Activated B cell treated with CpG ODN at 0.5 μM for 24 hours (primary cell): Measurements from ENCODE around the gene PSMB3. TPM values are rescaled to one million over a fixed set of nuclear protein-coding genes. Genes with fewer than 3 reads are reported as not detected.
A peak's percentile ranks its signal among the peaks of the same experiment; 100 is the strongest.

ENCODE experiments used
- ATAC-seq: fragments of 200-7000 bp; cut with Tn5 transposase; one replicate; pipeline ENCODE4 v1.10.0; 2021; ENCODE audit warnings: low read depth, mild to moderate bottlenecking, moderate library complexity
- CTCF ChIA-PET: fragments of 350-600 bp; sonication (Branson Sonifier 250); formaldehyde crosslinking; loops from one replicate; lab custom pipeline; 2021; ENCODE audit warnings: antibody characterized with exemption; lab: Charles Lee
- POLR2A ChIA-PET: fragments of 350-600 bp; sonication (Branson Sonifier 250); formaldehyde crosslinking; loops from one replicate; lab custom pipeline; 2021; ENCODE audit warnings: antibody characterized with exemption; lab: Charles Lee
- DNase-seq: peaks from one replicate; pipeline ENCODE4 v3.0.0; 2022
- H3K27ac Mint-ChIP-seq: one replicate; pipeline ENCODE4 v1.8.0; 2020; ENCODE audit warnings: mixed read lengths
- H3K27me3 Mint-ChIP-seq: one replicate; pipeline ENCODE4 v1.8.0; 2021; ENCODE audit warnings: mixed read lengths
- H3K36me3 Mint-ChIP-seq: one replicate; pipeline ENCODE4 v1.8.0; 2021; ENCODE audit warnings: low read depth, mixed read lengths
- H3K4me1 Mint-ChIP-seq: one replicate; pipeline ENCODE4 v1.8.0; 2021; ENCODE audit warnings: mixed read lengths
- H3K4me3 Mint-ChIP-seq: one replicate; pipeline ENCODE4 v1.8.0; 2020; ENCODE audit warnings: mild to moderate bottlenecking, mixed read lengths
- H3K9me3 Mint-ChIP-seq: one replicate; pipeline ENCODE4 v1.8.0; 2020; ENCODE audit warnings: mixed read lengths
- intact Hi-C: fragments of 100-400 bp; cut with micrococcal nuclease; formaldehyde crosslinking; loops from one replicate; pipeline ENCODE4 v1.15.1; 2024
- total RNA-seq: library from RNA; stranded (reverse); gene quantifications from 2 replicates; pipeline ENCODE4 v1.2.3, GENCODE V29; 2022
- TF ChIP-seq, protein P1 (sequence below): fragments of 200-600 bp; IDR thresholded peaks from one replicate; pipeline ENCODE4 v1.8.0; 2022; ENCODE audit warnings: antibody characterized with exemption, mild to moderate bottlenecking

PSMB3 gene
- total RNA-seq, 1 donor from 2014 or later: 234 TPM

DNA sequence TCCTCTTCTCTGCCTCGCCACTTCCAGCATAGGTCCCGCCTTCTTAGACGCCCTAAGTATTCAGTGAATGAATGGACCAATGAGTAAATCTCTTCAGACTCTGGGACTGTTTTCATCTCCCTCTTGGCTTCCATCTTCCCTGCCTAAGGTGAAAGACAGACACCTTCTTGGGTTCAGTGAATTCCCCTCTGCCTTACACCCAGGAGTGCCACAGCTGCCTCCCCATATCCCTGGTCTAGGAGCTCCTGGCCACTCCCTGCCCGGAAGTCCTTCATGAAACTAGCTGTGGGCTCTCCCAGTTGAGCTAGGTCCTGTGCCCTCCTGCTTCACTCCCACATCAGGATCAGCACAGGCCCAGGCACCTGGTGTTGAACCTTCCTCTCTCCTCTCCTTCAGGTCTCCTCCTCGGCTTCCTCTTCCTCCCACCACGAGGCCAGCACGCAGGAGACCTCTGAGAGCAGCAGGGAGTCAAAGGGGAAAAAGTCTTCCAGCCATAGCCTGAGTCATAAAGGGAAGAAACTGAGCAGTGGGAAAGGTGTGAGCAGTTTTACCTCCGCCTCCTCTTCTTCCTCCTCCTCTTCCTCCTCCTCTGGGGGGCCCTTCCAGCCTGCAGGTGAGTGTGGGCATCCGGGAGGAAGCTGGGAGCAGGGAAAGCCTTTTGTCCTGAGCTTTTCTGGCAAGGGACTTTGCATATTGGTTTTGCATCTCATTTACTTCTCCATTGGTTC lies 37.2 kb upstream of the PSMB3 start:
- ChIA-PET POLR2A (interaction anchor here (0.8 to 1.8 kb wide), 3 partner anchors 9 to 29 kb away, joined by 3 to 4 read pairs (median 3); no protein-coding TSS in a partner anchor), CTCF (interaction anchor here (2.1 kb wide), 1 partner anchor 39 kb away, joined by 6 read pairs; no protein-coding TSS in a partner anchor)
- intact Hi-C loops: no loop called here
- Mint-ChIP-seq H3K9me3 (no peaks in the 10 kb centered on the region), H3K4me1 (peaks cover 10% of the 10 kb centered on the region), H3K27ac (peak overlapping the region; percentile 52), H3K36me3 (peaks cover 85% of the 10 kb centered on the region), H3K4me3 (no peak overlapping the region), H3K27me3 (no peaks in the 10 kb centered on the region)
- TF ChIP-seq, protein P1, sequence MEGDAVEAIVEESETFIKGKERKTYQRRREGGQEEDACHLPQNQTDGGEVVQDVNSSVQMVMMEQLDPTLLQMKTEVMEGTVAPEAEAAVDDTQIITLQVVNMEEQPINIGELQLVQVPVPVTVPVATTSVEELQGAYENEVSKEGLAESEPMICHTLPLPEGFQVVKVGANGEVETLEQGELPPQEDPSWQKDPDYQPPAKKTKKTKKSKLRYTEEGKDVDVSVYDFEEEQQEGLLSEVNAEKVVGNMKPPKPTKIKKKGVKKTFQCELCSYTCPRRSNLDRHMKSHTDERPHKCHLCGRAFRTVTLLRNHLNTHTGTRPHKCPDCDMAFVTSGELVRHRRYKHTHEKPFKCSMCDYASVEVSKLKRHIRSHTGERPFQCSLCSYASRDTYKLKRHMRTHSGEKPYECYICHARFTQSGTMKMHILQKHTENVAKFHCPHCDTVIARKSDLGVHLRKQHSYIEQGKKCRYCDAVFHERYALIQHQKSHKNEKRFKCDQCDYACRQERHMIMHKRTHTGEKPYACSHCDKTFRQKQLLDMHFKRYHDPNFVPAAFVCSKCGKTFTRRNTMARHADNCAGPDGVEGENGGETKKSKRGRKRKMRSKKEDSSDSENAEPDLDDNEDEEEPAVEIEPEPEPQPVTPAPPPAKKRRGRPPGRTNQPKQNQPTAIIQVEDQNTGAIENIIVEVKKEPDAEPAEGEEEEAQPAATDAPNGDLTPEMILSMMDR: no peak
- DNase-seq (no peak), ATAC-seq (no peak)

DNA sequence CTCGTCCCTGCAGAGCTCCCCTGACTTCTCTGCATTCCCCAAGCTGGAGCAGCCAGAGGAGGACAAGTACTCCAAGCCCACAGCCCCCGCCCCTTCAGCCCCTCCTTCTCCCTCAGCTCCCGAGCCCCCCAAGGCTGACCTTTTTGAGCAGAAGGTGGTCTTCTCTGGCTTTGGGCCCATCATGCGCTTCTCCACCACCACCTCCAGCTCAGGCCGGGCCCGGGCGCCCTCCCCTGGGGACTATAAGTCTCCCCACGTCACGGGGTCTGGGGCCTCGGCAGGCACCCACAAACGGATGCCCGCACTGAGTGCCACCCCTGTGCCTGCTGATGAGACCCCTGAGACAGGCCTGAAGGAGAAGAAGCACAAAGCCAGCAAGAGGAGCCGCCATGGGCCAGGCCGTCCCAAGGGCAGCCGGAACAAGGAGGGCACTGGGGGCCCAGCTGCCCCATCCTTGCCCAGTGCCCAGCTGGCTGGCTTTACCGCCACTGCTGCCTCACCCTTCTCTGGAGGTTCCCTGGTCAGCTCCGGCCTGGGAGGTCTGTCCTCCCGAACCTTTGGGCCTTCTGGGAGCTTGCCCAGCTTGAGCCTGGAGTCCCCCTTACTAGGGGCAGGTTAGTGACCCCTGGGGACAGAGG lies 36.1 kb upstream of the PSMB3 start:
- intact Hi-C loops: no loop called here
- ATAC-seq: no peak
- DNase-seq: no peak
- Mint-ChIP-seq H3K27me3 (no peaks in the 10 kb centered on the region), H3K27ac (peak overlapping the region; percentile 7), H3K9me3 (no peaks in the 10 kb centered on the region), H3K4me1 (peaks cover 18% of the 10 kb centered on the region), H3K4me3 (no peak overlapping the region), H3K36me3 (peaks cover 85% of the 10 kb centered on the region)
- CTCF ChIA-PET: interaction anchor here (1.3 to 2.1 kb wide), 2 partner anchors 19 to 40 kb away, joined by 4 to 6 read pairs; no protein-coding TSS in a partner anchor
- TF ChIP-seq, protein P1: no peak
- POLR2A ChIA-PET: interaction anchor here (0.8 to 1.8 kb wide), 3 partner anchors 10 to 11 kb away, joined by 3 to 4 read pairs (median 3); no protein-coding TSS in a partner anchor

DNA sequence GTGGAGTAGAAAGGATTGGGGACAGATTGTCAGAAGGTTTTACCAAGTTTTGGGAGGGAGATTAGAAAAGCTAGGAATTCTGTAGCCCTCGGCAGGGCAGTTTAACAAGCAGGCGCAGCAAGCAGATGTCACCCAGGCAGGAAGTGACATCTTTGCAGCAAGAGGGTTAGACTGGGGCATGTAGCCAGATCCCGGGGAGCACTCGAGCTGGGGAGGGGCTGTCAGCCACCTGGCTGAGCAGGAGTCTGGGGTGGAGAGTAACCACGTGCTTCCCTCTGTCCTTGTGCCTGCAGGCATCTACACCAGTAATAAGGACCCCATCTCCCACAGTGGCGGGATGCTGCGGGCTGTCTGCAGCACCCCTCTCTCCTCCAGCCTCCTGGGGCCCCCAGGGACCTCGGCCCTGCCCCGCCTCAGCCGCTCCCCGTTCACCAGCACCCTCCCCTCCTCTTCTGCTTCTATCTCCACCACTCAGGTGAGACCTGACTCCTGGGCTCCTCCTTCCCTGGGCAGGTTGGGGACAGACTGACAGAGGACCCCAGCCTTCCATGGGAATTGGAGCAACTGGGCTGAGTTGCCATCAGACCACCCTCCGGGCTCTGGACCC lies 35.3 kb upstream of the PSMB3 start:
- H3K27ac Mint-ChIP-seq: peak overlapping the region; percentile 7
- no peaks in the 10 kb centered on the region for H3K9me3 Mint-ChIP-seq
- H3K4me3 Mint-ChIP-seq: no peak overlapping the region
- ATAC-seq: no peak
- TF ChIP-seq, protein P1: no peak
- H3K36me3 Mint-ChIP-seq: peaks cover 80% of the 10 kb centered on the region
- DNase-seq: no peak
- CTCF ChIA-PET: interaction anchor here (1.3 to 2.1 kb wide), 2 partner anchors 18 to 41 kb away, joined by 4 to 6 read pairs; no protein-coding TSS in a partner anchor
- peaks cover 19% of the 10 kb centered on the region for H3K4me1 Mint-ChIP-seq
- intact Hi-C loops: no loop called here
- POLR2A ChIA-PET: interaction anchor here (0.8 kb wide), 1 partner anchor 9 kb away, joined by 3 read pairs; no protein-coding TSS in a partner anchor
- no peaks in the 10 kb centered on the region for H3K27me3 Mint-ChIP-seq

DNA sequence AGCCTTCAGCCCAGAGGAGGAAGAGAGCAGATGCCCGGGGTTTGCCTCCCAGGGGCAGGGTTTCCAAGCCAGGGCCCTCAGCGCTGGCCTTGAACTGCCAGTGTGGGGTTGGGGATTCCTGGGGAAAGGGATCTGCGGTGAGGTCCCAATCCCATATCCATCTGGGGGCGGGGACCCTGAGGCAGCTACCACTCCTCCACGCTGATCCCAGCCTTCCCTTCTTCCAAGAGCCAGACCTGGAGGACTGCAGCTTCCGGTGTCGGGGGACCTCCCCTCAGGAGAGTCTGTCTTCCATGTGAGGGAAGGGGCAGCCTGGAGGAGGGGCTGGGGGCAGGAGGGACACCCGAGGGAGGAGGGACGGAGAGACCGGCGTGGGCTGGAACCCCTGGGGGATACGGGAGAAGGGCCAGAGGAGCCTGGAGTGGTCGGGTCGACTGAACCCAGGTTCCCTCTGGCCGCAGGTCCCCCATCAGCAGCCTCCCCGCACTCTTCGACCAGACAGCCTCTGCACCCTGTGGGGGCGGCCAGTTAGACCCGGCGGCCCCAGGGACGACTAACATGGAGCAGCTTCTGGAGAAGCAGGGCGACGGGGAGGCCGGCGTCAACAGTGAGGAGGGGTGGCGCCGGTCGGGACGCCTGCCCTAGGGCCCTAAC lies 33.1 kb upstream of the PSMB3 start:
- no peaks in the 10 kb centered on the region for H3K27me3 Mint-ChIP-seq
- intact Hi-C loops: no loop called here
- H3K9me3 Mint-ChIP-seq: no peaks in the 10 kb centered on the region
- CTCF ChIA-PET: interaction anchor here (1.4 kb wide), 1 partner anchor 8 kb away, joined by 3 read pairs; no protein-coding TSS in a partner anchor
- peaks cover 20% of the 10 kb centered on the region for H3K4me1 Mint-ChIP-seq
- ATAC-seq: no peak
- no peak overlapping the region for H3K4me3 Mint-ChIP-seq
- POLR2A ChIA-PET: interaction anchor here (0.6 to 1.3 kb wide), 5 partner anchors 9 to 514 kb away, joined by 3 to 5 read pairs (median 4); partner anchors contain the start of gene MLLT6
- H3K36me3 Mint-ChIP-seq: peaks cover 77% of the 10 kb centered on the region
- H3K27ac Mint-ChIP-seq: no peak overlapping the region
- DNase-seq: no peak
- TF ChIP-seq, protein P1: no peak
